ENCODE results near the gene ZNF638. TPM values are rescaled to one million over a fixed set of nuclear protein-coding genes. Genes with fewer than 3 reads are reported as not detected.
A peak's percentile ranks its signal among the peaks of the same experiment; 100 is the strongest.
"Not testable (repeated sequence)": the region's sequence is repeated elsewhere in the genome, so short reads cannot be mapped to it uniquely, and the experiment has no call there.

ZNF638 gene
- total RNA-seq, 1 experiment from 2014 or later = 87.6 TPM

DNA sequence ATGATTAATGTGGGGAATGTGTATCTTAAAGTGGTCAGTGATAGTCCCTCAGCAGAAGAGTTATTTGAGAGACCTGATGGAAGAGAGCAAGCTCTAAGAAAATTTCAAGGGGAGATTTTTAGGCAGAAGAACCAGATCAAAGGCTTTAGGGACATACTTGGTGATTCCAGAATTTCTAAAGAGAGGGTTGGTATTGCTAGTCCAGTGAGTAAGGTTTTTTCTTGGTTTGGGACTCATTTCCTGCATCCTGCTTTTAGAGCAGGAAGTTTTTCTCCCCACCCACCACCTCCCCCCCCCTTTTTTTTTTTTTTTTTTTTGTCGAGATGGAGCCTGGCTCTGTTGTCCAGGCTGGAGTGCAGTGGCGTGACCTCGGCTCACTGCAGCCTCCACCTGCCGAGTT, 79.1 kb downstream of the ZNF638 start:
- DNase-seq (ENCODE audit: low read depth) = no peak

DNA sequence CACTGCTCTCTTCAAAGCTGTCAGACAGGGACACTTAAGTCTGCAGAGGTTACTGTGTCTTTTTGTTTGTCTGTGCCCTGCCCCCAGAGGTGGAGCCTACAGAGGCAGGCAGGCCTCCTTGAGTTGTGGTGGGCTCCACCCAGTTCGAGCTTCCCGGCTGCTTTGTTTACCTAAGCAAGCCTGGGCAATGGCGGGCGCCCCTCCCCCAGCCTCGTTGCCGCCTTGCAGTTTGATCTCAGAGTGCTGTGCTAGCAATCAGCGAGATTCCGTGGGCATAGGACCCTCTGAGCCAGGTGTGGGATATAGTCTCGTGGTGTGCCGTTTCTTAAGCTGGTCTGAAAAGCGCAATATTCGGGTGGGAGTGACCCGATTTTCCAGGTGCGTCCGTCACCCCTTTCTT, 85.3 kb downstream of the ZNF638 start:
- DNase-seq (ENCODE audit: low read depth) = not testable (repeated sequence)

DNA sequence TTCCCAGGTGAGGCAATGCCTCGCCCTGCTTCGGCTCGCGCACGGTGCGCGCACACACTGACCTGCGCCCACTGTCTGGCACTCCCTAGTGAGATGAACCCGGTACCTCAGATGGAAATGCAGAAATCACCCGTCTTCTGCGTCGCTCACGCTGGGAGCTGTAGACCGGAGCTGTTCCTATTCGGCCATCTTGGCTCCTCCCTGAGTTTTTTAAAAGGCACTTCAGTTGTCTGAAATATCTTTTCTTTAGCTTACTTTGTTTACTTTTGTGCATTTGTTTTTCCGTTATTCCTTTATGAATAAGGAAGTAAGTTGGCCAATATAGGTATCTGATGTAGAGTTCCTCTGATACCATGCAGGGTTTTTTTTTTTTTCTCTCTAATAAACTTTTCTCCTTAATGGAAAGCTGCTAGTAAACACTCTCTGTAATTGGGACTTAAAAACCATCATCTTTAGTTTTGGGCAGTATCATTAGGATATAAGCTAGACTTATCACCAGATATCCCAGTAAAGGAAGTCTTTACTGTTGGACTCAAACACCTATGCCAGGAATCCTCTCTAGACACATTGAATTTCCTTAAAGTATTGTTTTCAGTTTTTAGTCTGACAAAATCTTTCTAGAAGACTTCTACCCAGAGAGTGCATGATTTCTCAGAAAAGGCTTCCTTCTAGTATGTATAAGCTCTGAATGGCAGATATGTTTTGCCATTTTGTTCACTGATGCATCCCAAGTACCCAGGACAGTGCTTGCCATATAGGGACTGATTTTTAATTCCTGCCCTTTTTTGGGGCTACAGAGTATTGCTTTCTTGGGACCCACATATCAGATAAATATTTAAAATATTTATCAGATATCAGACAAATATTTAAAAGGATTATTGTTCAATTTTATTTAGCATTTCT, 86.0 kb downstream of the ZNF638 start:
- DNase-seq (ENCODE audit: low read depth) = no peak

DNA sequence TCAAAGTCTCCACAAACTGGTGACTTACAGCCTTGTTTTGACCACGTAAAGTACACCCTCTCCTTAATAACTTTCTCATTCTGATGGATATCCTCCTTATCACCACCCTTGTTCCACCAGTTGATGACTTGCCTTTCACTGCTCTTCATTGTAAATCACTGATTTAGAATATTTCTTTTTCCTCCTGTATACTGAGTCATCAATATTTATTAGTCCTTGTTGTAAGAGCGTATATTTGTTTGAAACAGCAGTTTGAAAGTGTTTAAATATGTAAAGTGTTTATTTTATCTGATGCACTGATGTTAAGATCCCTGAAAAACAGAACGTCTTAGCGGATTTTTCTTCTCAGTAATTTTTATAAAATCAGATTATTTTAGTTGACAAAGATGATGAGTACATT, 87.6 kb downstream of the ZNF638 start:
- DNase-seq (ENCODE audit: low read depth) = no peak

DNA sequence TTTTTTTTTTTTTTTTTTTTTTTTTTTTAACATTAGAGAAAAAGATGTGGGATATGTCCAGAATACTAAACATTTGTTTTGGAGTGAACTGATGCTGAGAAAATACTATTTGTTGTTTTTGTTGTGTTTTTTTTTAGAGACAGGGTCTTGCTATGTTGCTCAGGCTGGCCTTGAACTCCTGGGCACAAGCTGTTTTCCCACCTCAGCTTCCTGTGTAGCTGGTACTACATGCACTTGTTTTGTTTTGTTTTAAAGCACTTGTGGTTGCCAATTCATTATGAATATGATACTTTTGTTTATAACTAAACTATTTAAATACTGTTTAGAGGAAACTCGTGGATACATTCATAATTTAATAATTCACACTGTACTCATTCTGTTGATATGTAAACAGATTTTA, 88.4 kb downstream of the ZNF638 start:
- no peak for DNase-seq (ENCODE audit: low read depth)

DNA sequence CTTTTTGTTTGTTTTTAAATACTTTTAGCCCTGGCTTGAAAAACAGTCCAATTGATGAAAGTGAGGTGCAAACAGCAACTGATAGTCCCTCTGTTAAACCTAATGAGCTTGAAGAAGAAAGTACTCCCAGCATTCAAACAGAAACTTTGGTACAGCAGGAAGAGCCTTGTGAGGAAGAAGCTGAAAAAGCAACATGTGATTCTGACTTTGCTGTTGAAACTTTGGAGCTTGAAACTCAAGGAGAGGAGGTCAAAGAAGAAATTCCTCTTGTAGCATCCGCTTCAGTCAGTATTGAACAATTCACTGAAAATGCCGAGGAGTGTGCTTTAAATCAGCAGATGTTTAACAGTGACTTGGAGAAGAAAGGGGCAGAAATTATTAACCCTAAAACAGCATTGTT, 91.2 kb downstream of the ZNF638 start:
- DNase-seq (ENCODE audit: low read depth) = no peak

DNA sequence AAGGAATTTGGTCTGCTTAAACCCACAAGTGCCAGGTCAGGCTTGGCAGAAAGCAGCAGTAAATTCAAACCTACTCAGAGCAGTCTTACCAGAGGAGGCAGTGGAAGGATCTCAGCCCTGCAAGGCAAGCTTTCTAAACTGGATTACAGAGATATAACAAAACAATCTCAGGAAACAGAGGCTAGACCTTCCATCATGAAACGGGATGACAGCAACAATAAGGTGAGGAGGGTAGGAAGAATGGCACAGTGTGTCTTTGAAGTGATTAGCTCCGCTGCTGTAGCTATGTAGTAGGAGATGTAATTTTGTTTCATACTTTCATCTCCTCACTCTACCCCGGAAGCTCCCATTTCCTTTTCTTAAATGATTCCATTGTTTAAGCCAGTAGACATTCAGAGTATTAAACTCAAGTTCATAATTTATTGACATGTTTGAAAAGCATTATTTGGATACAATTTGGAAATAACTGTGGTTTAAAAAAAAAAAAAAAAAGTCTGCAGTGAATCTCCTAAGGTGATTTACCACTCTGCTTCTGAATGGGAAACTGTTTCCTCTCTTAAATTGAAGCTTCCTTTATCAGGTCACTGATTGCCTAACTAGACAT, 92.3 kb downstream of the ZNF638 start:
- no peak for DNase-seq (ENCODE audit: low read depth)

DNA sequence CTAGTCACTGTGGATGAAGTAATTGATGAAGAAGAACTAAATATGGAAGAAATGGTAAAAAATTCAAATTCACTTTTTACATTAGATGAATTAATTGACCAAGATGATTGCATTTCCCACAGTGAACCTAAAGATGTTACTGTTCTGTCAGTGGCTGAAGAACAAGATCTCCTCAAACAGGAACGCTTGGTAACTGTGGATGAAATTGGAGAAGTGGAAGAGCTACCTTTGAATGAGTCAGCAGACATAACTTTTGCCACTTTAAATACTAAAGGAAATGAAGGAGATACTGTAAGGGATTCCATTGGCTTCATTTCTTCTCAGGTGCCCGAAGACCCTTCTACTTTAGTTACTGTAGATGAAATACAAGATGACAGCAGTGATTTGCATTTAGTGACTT, 95.1 kb downstream of the ZNF638 start:
- no peak for DNase-seq (ENCODE audit: low read depth)

DNA sequence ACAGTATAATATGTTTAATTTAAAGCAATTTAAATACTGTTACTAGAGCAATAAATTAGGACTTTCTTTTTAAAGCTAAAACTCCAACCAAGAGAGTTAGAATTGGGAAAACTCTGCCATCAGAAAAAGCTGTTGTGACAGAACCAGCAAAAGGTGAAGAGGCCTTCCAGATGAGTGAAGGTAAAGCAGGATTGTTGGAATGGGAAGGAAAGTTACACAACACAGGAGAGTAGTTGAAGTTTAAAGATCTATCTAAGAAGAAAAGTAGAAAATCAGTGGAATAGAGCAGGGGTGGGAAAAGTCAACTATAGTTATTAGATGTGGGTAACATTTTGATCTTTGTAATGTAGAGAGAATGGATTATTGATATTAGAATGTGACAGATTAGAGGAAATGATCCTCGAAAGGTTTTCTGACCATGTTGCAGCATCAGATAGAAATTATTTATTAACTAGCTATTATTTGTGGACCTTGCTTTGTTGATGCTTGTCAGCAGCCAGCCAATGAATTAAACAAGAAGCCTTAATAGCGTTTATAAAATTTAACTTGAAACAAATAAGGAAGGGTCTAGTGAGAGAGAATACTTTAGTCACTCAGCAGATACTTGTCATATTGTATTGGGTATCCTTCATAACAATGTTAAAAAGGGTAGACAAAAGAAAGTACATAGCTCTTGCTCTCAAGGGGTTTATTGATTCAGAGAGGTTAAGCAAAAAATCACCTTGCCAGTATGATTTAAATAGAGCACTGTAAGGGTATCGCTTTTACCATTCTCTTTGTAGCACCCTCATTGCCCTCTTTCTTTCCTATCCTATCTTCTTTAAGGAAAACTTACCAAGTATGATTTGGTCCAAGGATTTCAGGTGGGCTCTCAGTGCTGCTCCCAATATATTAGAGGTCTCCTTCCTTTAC, 97.1 kb downstream of the ZNF638 start:
- no peak for DNase-seq (ENCODE audit: low read depth)

DNA sequence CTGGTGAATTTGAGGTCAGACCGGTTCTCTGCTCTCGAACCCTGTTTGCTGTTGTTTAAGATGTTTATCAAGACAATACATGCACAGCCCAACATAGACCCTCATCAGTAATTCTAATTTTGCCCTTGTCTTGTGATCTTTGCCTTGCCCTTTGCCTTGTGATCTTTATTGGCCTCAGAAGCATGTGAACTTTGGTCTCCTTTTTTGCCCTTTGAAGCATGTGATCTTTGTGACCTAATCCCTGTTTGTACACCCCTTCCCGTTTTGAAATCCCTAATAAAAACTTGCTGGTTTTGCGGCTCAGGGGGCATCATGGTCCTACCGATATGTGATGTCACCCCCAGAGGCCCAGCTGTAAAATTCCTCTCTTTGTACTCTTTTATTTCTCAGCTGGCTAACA, 113.6 kb downstream of the ZNF638 start:
- not testable (repeated sequence) for DNase-seq (ENCODE audit: low read depth)

DNA sequence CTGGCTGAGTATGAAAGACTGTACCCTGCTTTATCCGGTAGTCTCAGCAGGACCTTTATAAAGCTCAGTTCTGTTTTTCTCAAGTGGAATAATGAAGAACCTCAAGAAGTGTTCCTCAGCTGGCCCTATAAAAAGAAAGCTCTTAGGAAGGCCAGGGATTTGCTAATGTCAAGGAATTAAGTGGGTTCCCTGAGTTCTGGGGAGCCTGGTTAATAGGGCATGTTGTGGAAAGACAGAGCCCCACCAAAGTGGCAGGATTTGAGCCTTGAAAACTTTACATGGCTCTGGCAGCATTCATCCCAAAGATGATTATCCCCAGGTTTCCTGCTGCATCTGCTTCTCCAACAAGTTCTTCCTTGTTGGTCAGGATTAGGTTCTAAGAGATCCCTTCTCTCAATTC, 114.9 kb downstream of the ZNF638 start:
- DNase-seq (ENCODE audit: low read depth) = no peak

DNA sequence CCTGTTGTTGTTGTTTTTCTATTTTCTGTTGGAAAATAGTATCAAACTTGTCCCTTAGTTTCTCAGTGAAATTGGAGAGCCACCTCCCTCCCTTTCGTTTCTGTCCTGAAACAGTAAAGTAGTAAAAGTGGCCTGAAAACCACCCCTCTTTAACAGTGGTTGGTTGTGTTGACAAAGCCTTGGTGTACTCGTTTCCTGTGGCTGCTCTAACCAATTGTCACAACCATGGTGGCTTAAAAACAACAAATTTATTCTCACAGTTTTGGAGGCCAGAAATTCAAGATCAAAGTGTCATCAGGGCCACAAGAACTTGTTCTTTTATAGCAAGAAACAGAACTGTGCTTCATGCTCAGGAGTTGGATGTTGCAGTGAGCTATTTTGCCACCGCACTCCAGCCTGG, 117.8 kb downstream of the ZNF638 start:
- no peak for DNase-seq (ENCODE audit: low read depth)

DNA sequence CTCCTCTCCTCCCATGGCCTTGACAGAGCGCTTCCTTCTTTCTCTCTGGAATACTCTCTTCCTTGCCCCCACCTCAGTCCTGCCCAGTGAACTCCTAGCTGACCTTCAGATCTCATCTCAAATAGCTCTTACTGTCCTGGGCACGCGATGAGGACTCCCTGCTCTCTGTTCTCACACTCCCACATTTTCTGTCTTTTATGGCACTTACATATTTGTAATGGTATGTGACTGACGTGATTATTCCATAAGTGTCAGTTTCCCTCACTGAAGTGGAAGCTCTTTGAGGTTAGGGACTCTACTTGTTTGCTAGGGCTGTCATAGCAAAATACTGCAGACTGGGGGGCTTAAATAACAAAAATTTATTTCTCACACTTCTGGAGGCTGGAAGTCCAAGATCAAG, 120.1 kb downstream of the ZNF638 start:
- no peak for DNase-seq (ENCODE audit: low read depth)

DNA sequence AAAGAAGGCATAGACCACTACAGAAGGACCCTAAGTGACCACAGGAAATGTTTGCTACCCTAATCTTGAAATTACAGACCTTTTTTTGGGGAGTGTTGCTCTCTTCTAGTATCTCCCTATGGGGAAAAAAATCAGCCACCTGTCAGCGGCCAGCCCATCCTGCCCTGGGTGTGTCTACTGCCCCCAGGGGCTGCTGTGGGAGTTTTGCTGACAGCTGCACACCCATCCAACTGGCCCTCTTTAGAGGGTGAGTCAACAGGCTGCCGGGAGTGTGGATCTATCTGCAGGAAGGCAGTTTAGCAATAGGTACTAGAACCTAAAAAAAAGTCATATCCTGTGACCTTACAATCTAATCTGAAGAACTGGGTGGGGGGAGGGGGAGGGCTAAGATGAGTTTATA, 121.0 kb downstream of the ZNF638 start:
- DNase-seq (ENCODE audit: low read depth) = peak; percentile 78

DNA sequence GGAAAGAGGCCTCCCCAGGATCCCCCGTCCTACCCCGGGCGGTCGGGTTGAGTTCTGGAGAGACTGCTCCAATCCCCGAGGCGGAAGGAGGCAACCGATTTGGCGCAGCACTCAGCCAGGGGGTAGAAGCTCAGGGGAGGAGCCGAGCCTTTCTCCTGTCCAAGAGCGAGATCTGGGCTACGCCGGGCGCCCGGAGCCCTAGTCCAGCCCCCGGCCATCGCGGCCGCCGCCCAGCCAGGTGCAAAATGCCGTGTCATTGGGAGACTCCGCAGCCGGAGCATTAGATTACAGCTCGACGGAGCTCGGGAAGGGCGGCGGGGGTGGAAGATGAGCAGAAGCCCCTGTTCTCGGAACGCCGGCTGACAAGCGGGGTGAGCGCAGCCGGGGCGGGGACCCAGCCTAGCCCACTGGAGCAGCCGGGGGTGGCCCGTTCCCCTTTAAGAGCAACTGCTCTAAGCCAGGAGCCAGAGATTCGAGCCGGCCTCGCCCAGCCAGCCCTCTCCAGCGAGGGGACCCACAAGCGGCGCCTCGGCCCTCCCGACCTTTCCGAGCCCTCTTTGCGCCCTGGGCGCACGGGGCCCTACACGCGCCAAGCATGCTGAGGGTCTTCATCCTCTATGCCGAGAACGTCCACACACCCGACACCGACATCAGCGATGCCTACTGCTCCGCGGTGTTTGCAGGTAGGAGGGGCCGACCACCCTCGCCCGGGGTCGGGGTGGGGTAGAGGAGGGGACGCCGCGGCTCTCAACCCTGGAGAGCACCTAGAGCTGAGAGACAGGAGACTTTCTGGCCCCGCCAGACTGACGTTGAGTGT, 122.0 kb downstream of the ZNF638 start, which contains the start of gene DYSF:
DYSF (plus strand) TSS at position 158 of the 817 bp plus-strand sequence.
- DNase-seq (ENCODE audit: low read depth) = peak; percentile 30

DNA sequence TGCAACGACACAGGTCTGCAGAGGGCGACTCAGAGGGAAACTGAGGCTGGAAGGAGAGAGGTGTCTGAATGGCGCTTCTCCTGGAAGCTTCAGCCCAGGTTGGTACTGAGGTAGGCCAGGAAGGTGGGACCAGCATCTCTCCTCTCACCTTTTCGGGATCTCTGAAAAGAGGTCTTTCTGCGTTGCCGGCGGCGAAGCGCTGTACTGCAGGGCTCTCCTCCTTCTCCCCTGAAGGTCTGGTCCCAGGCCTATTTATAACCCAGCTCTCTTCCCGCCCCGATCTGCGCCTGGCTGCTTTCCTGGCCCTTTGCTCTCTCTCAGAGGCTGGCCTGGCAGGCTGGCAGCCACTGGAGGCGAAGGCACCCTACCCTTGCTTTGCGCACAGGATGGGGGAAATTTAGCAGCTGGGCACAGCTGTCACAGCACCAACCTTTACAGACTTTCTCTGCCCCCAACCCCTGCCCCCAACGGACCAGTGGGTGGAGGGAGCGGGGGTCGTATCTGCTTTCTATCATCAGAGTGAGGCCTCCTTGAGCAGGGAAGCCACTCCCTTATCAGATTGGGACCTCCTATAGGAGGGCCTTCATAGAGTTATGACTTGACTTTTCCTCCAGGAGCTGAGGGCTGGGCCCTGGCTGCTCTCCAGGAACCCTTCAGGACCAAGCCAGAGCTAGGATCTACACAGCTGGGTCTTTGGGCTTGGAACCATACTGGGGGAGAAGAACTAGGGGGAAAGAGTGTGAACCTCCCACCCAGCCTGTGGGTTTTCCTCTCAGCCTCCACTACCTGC, 122.8 kb downstream of the ZNF638 start:
- DNase-seq (ENCODE audit: low read depth) = no peak

DNA sequence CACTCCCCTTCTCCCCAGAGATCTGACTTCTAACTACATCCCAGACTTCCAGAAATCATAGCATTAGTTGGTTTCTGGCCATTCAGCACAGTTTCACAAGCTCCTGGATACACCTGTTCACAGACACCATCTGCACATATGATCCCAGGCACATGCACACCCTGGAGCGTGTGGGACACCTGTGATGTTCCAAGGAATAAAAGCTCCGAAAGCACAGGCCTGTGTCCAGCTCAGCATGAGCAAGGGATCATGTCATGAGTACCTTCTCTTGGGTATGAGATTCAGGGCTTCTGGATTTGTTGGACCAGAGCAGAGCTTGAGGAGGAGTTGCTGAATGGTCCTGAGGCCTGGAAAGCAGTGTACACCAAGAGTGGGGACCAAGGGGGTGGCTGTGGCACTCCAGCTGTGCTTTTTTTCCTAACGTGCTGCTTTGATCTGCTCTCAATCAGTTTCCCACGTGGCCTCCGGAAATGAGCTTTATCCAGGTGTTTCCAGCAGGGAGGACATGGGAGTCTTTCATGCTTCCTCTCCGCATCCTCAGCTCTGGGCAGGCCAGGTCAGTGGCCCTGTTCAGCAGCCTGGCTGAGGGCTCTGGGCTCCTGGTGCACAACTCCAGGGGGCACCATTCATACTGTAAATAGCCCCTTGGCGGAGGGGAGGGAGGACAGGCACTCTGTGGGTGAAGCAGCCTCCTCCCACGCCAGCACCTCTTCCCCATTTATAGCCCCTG, 123.6 kb downstream of the ZNF638 start:
- DNase-seq (ENCODE audit: low read depth) = no peak

DNA sequence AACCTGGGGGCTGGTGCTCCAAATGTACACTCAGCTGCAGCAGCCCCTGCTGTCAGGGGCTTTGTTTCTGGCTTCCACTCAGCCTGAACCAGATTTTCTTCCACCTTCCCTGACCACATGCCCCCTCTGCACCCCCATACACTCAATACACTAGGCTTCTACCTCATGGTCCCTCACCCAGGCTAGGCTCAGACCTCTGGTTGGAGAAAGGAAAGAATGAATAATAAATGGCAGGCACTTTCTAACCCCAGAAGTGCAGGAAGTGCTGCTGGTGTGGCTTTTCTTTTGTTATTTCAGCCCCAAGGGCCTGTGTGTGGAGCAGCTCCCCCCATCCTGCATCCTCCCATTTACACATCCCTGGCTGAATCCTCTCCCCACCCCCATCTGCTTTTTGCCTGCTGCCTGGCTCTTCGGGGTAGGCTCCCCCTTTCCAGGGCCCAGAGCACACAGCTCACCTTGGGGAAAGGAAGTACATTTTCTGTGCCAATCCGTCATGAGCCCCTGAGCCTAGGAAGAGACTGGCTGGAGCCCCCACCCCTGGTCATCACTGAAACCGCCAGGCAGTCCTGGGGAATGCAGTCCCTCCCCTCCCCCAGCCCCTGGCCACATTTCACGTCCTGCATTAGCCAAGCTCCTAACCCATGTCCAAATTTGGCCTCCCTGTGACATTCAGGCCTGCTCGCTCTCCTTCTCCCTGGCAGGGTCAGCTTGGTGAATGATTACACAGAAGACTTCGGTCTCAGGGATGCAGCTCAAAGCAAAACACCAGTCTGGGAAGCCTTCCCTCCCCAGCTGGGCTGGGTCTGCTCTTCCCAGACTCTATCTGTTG, 124.4 kb downstream of the ZNF638 start:
- peak; percentile 79 for DNase-seq (ENCODE audit: low read depth)

DNA sequence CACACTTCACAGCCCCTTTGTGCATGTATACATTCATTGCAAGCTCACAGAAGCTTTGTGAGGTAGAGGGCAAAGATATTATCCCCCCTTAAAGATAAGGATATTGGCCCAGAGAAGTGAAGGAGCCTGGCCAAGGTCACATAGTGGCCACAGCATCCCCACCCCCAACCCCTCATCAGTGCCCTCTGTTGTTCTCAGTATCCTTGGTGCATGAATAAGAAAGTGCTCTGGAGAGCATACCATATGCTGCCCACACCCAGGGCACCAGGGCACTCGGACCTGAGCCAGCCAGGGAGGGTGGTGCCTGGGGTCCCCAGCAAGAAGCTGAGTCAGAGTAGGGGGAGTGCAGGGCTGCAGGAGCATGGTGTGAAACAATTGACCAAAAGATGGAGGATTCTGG, 125.0 kb downstream of the ZNF638 start:
- DNase-seq (ENCODE audit: low read depth) = peak; percentile 18

Measured in RPMI7951 (cell line).